Brain microvascular endothelial cell (primary cell): Measurements from ENCODE around the gene CCDC170.
A peak's percentile ranks its signal among the peaks of the same experiment; 100 is the strongest.
"Not testable (repeated sequence)": the region's sequence is repeated elsewhere in the genome, so short reads cannot be mapped to it uniquely, and the experiment has no call there.

Source experiments
- DNase-seq: peaks from one replicate; pipeline ENCODE4 v3.0.0-alpha.2; 2020
- H3K27ac ChIP-seq: fragments of 250-450 bp; sonication (Bioruptor Pico); 2 replicates; pipeline ENCODE4 v1.5.1; 2020; ENCODE audit warnings: mild to moderate bottlenecking, moderate library complexity
- H3K27me3 ChIP-seq: fragments of 250-450 bp; sonication (Bioruptor Pico); replicated peaks from 2 replicates; pipeline ENCODE4 v1.5.1; 2020; ENCODE audit warnings: mild to moderate bottlenecking
- H3K36me3 ChIP-seq: fragments of 250-450 bp; sonication (Bioruptor Pico); replicated peaks from 2 replicates; pipeline ENCODE4 v1.5.1; 2020; ENCODE audit warnings: mild to moderate bottlenecking
- H3K4me3 ChIP-seq: 2 replicates; pipeline ENCODE4 v1.5.1; 2011; ENCODE audit warnings: low read depth, mild to moderate bottlenecking, control low read depth, low read length, moderate library complexity
- CTCF ChIP-seq: IDR thresholded peaks from 2 replicates; pipeline ENCODE4 v1.5.1; 2011; ENCODE audit warnings: low read depth, mild to moderate bottlenecking, moderate library complexity, low read length, control low read depth, inconsistent platforms; ENCODE audit errors: missing control alignments
- in situ Hi-C: cut with HindIII; loops from 2 replicates; pipeline ENCODE4 v1.10.0; 2017; ENCODE audit warnings: low sequenced_read_pairs, low pct_ligation_motif_present

CCDC170 gene, protein sequence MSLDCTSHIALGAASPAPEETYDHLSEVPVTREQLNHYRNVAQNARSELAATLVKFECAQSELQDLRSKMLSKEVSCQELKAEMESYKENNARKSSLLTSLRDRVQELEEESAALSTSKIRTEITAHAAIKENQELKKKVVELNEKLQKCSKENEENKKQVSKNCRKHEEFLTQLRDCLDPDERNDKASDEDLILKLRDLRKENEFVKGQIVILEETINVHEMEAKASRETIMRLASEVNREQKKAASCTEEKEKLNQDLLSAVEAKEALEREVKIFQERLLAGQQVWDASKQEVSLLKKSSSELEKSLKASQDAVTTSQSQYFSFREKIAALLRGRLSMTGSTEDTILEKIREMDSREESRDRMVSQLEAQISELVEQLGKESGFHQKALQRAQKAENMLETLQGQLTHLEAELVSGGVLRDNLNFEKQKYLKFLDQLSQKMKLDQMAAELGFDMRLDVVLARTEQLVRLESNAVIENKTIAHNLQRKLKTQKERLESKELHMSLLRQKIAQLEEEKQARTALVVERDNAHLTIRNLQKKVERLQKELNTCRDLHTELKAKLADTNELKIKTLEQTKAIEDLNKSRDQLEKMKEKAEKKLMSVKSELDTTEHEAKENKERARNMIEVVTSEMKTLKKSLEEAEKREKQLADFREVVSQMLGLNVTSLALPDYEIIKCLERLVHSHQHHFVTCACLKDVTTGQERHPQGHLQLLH

DNA sequence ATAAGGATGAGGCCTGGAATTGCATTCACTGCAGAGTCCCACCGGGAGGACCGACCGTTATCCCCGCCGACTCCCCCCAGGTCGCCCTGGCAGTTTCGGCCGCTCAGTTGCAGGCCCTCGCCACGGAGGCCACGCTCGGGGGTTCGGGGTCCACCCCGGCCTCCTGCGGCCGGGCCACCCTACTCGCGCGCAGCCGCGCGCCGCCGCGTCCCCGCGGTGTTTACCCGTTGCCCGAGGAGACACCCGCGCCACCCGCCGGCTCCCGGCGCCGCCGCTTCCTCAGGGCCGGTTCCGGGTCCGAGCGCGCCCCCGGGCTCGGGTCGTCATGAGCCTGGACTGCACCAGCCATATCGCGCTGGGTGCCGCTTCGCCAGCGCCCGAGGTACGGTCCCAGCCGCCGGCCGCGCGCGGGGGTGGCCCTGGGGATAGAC, at the start of gene CCDC170:
Gene CCDC170 (plus strand): TSS at position 214 of the 431 bp plus-strand sequence. CDS start 112 bp downstream, at position 326.
- in situ Hi-C loops, result no loop called here
- peak; percentile 22 for DNase-seq
- H3K36me3 ChIP-seq, result no peaks in the 10 kb centered on the region
- H3K27ac ChIP-seq, result no peak within 1 kb of the TSS
- TF ChIP-seq CTCF, result no peak
- H3K27me3 ChIP-seq, result no peaks in the 10 kb centered on the region
- peak within 1 kb of the TSS; percentile 72 for H3K4me3 ChIP-seq

DNA sequence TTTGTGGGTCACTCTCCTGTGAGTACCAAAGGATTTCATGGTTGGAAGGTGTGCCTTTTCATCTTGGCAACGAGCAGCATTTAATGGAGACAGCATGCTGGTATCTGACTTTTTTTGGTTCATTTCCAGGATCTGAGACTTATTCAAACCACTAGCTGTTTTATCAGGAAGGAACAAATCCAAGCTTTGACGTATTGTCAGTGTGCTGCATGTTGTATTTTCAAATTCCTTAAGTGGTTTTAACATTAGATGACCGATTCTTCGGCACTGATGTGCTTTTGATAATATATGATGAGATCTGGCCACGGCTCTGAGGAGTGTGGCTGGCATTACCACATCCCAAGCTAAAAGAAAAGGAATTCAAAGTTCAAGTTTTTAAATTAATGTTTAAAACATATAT, 48.3 kb upstream of the CCDC170 start:
- TF ChIP-seq CTCF, result no peak
- no peak overlapping the region for H3K4me3 ChIP-seq
- in situ Hi-C loops, result no loop called here
- no peaks in the 10 kb centered on the region for H3K36me3 ChIP-seq
- peak; percentile 92 for DNase-seq
- no peaks in the 10 kb centered on the region for H3K27me3 ChIP-seq
- H3K27ac ChIP-seq, result peak overlapping the region; percentile 93

DNA sequence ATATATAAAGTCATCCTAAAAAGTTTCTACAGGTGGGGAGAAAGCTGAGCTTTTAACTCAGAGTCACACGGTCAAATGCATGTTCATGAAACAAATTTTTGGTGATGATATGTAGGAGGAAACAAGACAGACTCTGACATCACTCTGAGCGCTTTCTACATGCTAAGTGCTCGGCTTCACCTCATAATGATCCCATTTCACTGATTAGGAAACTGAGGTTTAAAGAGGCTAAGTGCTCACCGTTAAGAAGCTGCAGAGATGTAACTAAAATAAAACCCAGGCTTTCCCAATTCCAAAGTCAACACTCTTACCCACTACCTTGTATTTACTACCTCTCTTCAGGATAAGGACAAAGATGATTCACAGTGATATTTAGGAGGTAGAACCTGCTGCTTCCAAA, 46.6 kb upstream of the CCDC170 start:
- Histone ChIP-seq H3K27ac (peak overlapping the region; percentile 93), H3K36me3 (no peaks in the 10 kb centered on the region), H3K27me3 (no peaks in the 10 kb centered on the region), H3K4me3 (no peak overlapping the region)
- DNase-seq, result no peak
- in situ Hi-C loops, result no loop called here
- no peak for TF ChIP-seq CTCF

GRCh38 chr6:151448623-151449022, 45.2 kb upstream of the CCDC170 start:
- TF ChIP-seq CTCF, result peak; percentile 17
- Histone ChIP-seq H3K4me3 (no peak overlapping the region), H3K36me3 (no peaks in the 10 kb centered on the region), H3K27me3 (no peaks in the 10 kb centered on the region), H3K27ac (no peak overlapping the region)
- no peak for DNase-seq
- in situ Hi-C loops, result no loop called here

GRCh38 chr6:151450928-151451327, 42.9 kb upstream of the CCDC170 start:
- H3K27me3 ChIP-seq, H3K36me3 ChIP-seq, DNase-seq, H3K27ac ChIP-seq, in situ Hi-C loops: not testable (repeated sequence)
- H3K4me3 ChIP-seq, result peak overlapping the region; percentile 65

- Histone ChIP-seq H3K27ac (peak overlapping the region; percentile 27), H3K4me3 (peak overlapping the region; percentile 65), H3K36me3 (no peaks in the 10 kb centered on the region), H3K27me3 (no peaks in the 10 kb centered on the region)
- no peak for TF ChIP-seq CTCF
- in situ Hi-C loops, result no loop called here
- no peak for DNase-seq
These were observed 42.3 kb upstream of the CCDC170 start for GRCh38 chr6:151451417-151451949.
